Left cardiac atrium (tissue), 4 donors: ENCODE results near the gene RNF123. TPM values are rescaled to one million over a fixed set of nuclear protein-coding genes. Genes with fewer than 3 reads are reported as not detected.

ENCODE experiments used
- ATAC-seq, 2 donors: fragments of 200-7000 bp; cut with Tn5 transposase; one replicate each; pipeline ENCODE4 v1.9.1; 2020; ENCODE audit warnings: mild to moderate bottlenecking in 2 of 2, moderate library complexity in 2 of 2
- DNase-seq: peaks from one replicate; pipeline ENCODE4 v3.0.0-alpha.2; 2020
- intact Hi-C, 2 donors: fragments of 100-400 bp; cut with DNase I; formaldehyde crosslinking; loops; one replicate each; pipeline versions ENCODE4 v1.14.1 to v1.15.1; 2022 to 2023
- total RNA-seq, 2 donors: library from RNA; stranded (reverse); fragmentation: NEBNext Ultra II Directional; extraction: Animal tissue kit (Norgen Biotek cat#: 25700); gene quantifications; one replicate each; pipeline ENCODE4 v1.2.1, GENCODE V29; 2021
- donor health status: DM: no; HTN: yes; CAD: no.
- donor health status: DM: no; HTN: yes; CAD: no; lungs with severe emphysema.
- donor health status: DM: yes; HTN: yes; CAD: no.
- donor health status: Dilated cardiomyopathy.

Gene RNF123
- total RNA-seq, 2 donors from 2014 or later: 39.2 to 44.8 TPM

GRCh38 chr3:49713336-49714105 is 24.2 kb downstream of the RNF123 start:
- no peak for DNase-seq
- intact Hi-C loops: no loop called here
- no peak for ATAC-seq

DNA sequence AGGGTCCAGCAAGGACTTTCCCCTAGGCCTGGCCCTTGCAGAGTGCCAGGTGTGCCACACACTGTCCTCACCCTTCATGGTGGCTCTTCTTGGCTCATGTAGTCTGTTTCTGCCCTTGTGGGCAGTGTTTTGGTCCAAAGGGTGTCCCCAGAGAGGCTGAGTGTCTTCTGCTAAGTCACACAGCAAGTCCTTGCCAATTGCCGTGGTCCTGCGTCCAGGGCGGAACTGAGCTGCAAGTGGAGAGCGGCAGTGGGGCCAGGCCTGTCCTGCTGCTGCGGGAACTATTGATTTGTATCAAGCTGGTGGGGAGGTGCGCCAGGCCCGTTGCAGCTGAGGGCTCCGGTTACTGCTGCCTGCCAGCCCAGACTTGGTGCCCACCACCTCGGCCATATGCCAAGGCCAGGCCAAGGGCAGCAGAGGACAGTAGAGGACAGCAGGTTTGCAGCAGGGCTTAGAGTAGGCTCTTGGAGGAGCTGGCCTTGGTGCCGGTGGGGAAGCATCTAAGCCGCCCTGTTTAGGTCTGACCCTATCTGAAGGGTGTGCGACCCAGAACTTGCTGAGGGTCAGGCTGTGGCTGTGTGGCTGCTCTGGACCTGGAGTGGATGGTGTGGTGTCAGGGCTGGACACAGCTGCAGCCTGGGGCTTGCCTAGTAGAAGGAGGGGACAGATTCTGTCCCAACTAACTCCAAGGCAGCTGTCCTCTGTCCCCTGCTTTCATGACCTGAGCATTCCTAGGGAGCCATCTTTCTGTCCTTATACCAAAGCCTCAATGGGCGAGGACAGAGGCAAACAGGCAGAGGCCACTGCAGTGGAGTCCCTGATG is 25.6 kb downstream of the RNF123 start:
- intact Hi-C loops: no loop called here
- no peak for ATAC-seq
- DNase-seq: no peak

GRCh38 chr3:49715611-49716121 is 26.3 kb downstream of the RNF123 start:
- ATAC-seq: no peak
- intact Hi-C loops: no loop called here

GRCh38 chr3:49716169-49716568 is 26.8 kb downstream of the RNF123 start:
- DNase-seq (no peak), ATAC-seq (no peak)
- intact Hi-C loops: no loop called here

More at GRCh38 chr3:49715611-49716121, 26.3 kb downstream of the RNF123 start:
- no peak for DNase-seq

DNA sequence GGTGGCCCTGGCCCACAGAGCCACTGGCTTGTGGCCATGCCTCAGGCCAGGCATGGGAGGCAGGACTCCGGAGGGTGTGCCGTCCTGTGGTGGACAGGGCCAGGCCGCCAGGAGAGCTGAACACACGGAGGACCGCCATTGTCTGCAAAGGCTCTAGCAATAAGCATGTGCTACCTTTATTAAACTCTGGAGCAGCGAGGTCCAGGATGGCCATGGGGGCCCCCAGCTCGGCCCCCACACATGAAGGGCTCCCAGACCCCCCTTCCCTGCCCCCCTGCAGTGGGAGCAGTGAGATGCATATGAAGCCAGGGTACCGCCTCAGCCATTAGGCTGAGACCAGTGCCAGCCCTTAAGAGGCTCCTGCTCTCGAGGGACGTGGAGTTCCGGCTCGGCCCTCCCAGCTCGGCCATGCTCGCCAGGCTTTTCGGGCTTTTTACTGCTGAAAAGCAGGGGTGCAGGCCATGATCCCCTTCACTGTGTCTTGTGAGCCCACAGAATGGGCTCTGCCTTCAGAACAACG is 27.4 kb downstream of the RNF123 start:
- intact Hi-C loops: no loop called here
- DNase-seq: peak; percentile 13
- ATAC-seq: no peak

GRCh38 chr3:49717211-49717958 is 28.0 kb downstream of the RNF123 start:
- intact Hi-C loops: no loop called here
- peak; percentile 13 for DNase-seq
- no peak for ATAC-seq

DNA sequence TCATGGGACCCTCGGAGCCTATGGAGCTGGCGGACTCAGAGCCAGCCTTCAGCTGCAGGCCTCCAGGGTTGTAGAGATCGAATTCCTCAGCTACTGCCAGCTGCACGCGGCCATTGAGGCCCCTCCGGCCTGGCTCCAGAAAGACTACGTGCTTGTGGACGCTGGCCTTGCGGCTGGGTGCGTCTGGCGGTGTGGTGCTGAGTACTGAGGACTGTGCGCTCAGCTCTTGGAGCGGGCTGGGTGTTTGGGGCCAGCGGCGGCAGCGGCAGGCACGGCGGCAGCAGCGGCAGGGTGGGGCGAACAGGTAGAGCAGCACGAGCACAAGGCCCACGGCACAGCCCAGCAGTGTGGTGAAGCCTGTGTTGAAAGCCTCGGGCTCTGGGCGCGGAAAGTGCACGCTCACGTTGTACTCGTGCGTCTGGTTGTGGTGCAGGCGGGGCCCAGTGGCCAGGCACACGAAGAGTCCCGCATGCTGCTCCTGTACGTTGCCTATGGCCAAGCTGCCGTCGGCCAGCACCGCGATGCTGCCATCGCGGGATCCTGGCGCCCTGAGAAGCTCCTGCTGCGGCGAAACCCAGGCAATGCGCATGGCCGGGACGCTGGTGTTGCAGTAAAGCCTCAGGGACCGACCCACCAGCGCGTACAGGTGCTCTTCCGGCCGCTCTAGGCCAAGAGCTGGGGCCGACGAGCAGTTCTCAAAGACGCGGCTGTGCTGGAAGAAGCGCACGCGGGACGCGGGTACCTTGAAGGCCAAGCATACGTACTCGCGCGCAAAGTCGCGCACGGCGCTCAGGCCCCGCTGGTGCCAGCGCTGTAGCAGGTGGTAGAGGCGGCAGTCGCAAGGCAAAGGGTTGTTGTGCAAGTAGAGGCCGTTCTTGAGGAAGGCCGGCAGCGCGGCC is 28.9 kb downstream of the RNF123 start:
- no peak for DNase-seq
- intact Hi-C loops: no loop called here
- ATAC-seq: no peak

- DNase-seq: no peak
- intact Hi-C loops: no loop called here
- no peak for ATAC-seq
These were observed 29.5 kb downstream of the RNF123 start for GRCh38 chr3:49718858-49719213.

DNA sequence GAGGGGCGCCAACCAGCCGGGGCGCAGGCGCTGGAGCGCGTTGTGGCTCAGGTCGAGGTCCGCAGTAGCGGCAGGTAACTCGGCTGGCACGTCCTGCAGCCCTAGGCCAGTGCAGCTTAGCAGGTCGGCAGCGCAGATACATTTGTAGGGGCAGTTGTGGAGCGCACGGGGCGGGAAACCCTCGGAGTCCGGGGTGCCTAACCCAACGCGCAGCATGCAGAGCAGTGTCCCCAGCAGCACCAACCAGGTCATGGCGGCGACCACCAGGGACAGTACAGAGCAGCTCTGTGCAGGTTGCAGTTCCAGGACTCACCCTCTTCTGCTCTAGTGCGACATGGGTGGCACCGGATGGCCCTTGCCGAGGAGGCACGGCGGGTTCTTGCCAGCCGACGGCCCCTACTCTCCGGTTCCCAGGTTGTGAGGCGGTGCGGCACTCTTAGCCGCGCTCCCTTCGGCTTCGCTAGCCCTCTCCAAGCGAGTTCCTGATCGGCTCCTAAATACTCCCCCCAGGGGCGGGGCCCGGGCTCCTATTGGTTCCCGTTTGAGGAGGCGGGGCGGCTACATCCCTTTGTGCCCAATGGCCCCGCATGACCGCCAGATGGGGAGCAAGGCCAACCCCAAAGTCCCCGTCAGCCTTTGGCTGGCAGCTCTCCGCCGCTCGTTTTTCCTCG is 30.0 kb downstream of the RNF123 start, which contains the start of gene AMIGO3:
Gene AMIGO3, minus strand, starts transcription at position 471 of the 671 bp plus-strand sequence. Its CDS starts 219 bp downstream, at position 252.
- DNase-seq (peak; percentile 98), ATAC-seq (peak; percentile 72 to 79)
- intact Hi-C loops: no loop called here

DNA sequence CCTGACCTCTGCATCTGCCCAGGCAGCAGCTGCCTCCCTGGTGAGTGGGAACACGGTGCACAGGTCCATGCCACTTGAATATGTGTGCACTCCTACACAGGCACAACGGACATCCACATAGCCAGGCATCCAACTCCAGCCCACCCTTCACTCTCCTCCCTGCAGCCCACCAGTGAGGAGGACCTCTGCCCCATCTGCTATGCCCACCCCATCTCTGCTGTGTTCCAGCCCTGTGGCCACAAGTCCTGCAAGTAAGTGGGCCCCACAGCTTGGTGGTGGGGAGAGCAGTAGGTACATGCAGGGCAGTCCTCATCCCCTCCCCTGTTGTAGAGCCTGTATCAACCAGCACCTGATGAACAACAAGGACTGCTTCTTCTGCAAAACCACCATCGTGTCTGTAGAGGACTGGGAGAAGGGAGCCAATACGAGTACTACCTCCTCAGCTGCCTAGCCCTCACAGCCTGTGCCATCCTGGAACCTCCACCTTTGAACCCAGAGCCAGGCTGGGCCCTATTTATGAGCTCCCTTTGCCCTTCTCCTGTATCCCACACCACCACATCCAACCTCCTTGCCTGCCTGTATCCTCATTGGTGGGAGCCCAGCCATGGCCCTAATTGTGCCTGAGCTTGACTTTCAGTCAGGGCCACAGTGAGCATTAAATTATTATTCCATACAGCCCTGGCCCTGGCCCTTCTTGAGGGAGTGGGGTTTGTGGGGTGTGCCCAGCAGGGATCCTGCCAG is 31.7 kb downstream of the RNF123 start:
- intact Hi-C loops: no loop called here
- DNase-seq (no peak), ATAC-seq (no peak)

- DNase-seq (no peak), ATAC-seq (no peak)
- intact Hi-C loops: no loop called here
These were observed 32.2 kb downstream of the RNF123 start for GRCh38 chr3:49721596-49721895.

DNA sequence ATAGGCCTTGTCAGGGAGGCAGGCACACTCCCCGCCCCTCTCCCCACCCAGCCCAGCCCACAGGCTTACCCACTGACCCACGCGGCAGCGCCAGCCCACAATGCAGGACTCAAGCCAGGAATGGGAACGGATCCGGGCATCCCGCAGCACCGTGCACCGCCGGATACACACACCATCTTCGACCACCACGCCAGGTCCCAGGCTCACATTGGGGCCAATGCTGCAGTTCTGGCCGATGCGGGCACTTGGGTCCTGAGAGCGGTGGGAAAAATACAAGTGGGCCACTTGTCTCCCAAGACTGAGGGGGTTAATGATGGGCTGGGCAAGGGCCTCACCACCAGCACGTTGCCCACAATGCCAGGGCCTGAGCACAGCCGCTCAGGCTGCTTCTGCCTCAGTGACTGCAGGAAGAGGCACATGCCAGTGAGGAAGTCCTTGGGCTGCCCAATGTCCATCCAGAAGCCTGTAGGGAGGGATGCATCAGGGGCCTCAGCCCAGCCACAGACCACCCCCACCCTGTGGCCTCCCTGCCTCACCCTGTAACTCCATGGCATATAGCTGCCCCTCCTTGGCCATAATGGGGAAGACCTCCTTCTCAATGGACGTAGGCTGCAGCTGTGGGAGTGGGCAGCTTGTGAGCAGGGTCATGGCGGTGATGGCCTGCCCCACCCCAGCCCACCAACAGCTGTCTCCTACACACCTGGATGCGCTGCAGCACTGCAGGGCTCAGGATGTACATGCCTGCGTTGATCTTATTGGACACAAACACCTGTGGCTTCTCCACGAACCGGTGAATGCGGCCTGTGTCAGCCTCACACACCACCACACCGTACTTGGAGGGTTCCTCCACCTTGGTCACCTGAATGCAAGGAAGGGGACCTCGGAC is 32.8 kb downstream of the RNF123 start:
- ATAC-seq: no peak
- no peak for DNase-seq
- intact Hi-C loops: no loop called here

DNA sequence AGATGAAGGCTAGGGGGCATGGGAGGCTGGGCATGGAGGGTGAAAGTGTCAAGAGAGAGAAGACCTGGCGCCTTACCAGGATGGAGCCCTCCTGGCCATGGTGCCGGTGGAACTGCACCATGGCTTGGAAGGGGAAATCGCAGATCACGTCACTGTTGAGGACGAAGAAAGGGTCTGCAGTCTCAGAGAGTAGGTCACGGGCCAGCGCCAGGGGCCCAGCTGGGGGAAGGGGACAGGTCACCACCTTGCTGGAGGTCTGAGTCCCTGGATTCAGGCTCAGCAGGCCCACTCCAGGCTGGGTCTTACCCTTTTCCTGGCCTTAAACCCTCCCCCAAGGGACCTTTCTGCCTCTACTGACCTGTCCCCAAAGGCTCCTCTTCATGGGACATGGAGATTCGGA is 33.5 kb downstream of the RNF123 start:
- DNase-seq: no peak
- intact Hi-C loops: no loop called here
- ATAC-seq: no peak

- ATAC-seq: peak; percentile 22 to 23
- intact Hi-C loops: no loop called here
- DNase-seq: peak; percentile 72
These were observed 33.9 kb downstream of the RNF123 start for GRCh38 chr3:49723296-49723627.

GRCh38 chr3:49723628-49724551 is 34.5 kb downstream of the RNF123 start, which contains the start of gene GMPPB:
TSS of gene GMPPB (minus strand) at chr3:49723951. CDS start at chr3:49723726, 225 bp downstream.
- intact Hi-C loops: no loop called here
- ATAC-seq: peak; percentile 89 to 93
- DNase-seq: peak; percentile 99
